Ishikawa (cell line): ENCODE results near the gene CELF2.

Experiments used
- CEBPB ChIP-seq: IDR thresholded peaks from 2 replicates; pipeline ENCODE4 v1.6.1; 2012
- CREB1 ChIP-seq: IDR thresholded peaks from 2 replicates; pipeline ENCODE4 v1.6.1; 2012; ENCODE audit warnings: low read depth
- EGR1 ChIP-seq: IDR thresholded peaks from 2 replicates; pipeline ENCODE4 v1.6.1; 2012
- EP300 ChIP-seq: IDR thresholded peaks from 2 replicates; pipeline ENCODE4 v1.6.1; 2012; ENCODE audit warnings: borderline replicate concordance
- FOXM1 ChIP-seq: IDR thresholded peaks from 2 replicates; pipeline ENCODE4 v1.6.1; 2012; ENCODE audit warnings: low read depth, borderline replicate concordance
- NFIC ChIP-seq: IDR thresholded peaks from 2 replicates; pipeline ENCODE4 v1.6.1; 2012
- RAD21 ChIP-seq: IDR thresholded peaks from 2 replicates; pipeline ENCODE4 v1.6.1; 2012; ENCODE audit warnings: low read depth
- TAF1 ChIP-seq: IDR thresholded peaks from 2 replicates; pipeline ENCODE4 v1.6.1; 2012; ENCODE audit warnings: low read depth, mild to moderate bottlenecking
- TCF12 ChIP-seq: IDR thresholded peaks from 2 replicates; pipeline ENCODE4 v1.6.1; 2012; ENCODE audit warnings: low read depth
- TEAD4 ChIP-seq: IDR thresholded peaks from 2 replicates; pipeline ENCODE4 v1.6.1; 2012
- USF1 ChIP-seq: IDR thresholded peaks from 2 replicates; pipeline ENCODE4 v1.6.1; 2012
- YY1 ChIP-seq: IDR thresholded peaks from 2 replicates; pipeline ENCODE4 v1.6.1; 2012; ENCODE audit warnings: low read depth
- ZBTB7A ChIP-seq: IDR thresholded peaks from 2 replicates; pipeline ENCODE4 v1.6.1; 2012; ENCODE audit warnings: low read depth
- TF ChIP-seq, protein P1 (sequence below): IDR thresholded peaks from 2 replicates; pipeline ENCODE4 v1.6.1; 2012
- TF ChIP-seq, protein P2 (sequence below): IDR thresholded peaks from 2 replicates; pipeline ENCODE4 v1.6.1; 2012; ENCODE audit warnings: low read depth, mild to moderate bottlenecking

Gene CELF2

DNA sequence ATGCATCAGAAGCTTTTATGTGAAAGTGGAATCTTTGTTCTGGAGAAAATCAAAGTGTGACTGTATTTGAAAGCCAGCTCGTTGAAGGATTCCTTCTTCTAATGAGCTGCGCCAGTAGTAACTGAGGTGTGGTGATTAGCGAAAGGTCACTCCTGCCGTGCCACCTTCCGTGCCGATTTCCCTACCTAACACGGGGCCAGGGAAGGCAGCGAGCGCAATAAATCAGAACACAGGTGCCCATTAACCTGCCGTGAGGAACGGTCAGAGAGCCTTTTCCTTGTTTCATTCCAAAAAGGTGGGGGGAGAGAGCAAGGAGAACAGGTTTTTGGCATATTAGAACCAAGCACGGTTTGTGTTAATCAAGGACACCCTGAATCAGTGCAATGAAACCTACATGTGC lies 258.0 kb downstream of the CELF2 start:
- TF ChIP-seq TCF12 = no peak
- no peak for TF ChIP-seq EP300

DNA sequence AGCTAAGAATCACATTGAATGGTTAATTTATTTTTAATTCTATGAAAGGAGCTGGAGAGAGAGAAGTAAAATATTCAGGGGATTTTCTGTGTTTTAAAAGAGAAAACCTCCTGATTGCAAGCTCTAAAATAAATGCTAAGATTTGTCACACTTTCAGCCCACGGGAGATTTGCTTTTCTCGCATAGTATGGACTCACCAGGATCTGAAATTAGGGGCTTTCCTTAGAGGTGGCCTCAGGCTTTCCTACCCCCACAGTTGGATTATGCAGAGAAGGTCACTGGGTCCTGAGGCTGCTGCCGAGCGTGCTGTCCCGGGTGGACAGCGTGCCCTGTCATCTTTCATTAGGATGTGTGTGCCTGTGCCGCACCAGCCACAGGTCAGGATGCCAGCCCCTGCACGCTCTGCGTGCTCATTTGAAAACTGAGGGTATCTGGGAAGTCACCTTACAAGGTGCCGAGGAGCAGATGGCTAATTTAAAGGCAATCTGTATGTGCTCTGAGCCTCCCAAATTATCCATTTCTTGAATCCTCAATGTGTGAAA lies 258.8 kb downstream of the CELF2 start:
- no peak for TF ChIP-seq EGR1
- TF ChIP-seq, protein P1, sequence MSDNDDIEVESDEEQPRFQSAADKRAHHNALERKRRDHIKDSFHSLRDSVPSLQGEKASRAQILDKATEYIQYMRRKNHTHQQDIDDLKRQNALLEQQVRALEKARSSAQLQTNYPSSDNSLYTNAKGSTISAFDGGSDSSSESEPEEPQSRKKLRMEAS = no peak
- TF ChIP-seq YY1 = no peak
- TF ChIP-seq TEAD4 = no peak
- no peak for TF ChIP-seq FOXM1
- TF ChIP-seq TAF1 = no peak
- TF ChIP-seq ZBTB7A = no peak
- TF ChIP-seq USF1 = no peak
- TF ChIP-seq TCF12 = no peak
- no peak for TF ChIP-seq NFIC
- no peak for TF ChIP-seq CREB1

- TF ChIP-seq EGR1 = no peak
Measured at GRCh38 chr10:11279314-11279713, 261.6 kb downstream of the CELF2 start.

DNA sequence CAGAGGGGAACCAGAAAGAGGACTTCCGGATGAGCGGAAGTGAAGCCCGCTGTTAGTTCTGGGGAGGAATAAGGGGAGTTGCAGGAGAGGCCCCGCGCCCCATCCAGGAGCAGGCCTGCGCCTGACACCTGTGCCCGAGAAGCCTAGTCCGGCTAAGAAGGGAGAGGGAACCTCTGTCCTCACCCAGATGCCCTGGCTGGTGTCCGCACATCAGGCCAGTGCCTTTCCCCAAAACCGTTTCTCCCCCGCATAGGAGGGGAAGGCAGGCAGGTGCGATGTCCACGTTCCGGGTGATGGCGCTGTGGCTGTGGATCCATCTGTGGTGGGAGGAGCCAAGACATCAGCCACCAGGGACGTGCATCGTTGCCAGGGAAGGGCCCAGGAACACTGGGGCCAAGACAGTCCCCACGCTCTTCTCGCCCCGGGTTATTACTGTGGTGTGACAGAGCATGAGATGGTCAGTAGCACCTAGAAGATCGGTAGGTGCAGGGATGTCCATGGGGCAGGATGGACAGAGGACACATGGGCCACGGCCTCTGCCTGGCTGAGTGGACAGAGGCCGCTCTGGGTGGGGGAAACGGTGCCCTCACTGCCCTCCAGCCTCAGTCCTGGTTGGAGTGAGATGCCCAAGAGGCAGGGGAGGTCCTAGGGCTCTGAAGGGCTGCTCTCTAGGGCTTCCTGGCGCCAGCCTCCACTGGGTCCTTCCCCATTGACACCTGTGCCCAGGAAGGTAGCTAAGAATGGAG lies 262.7 kb downstream of the CELF2 start:
- TF ChIP-seq FOXM1 = no peak
- no peak for TF ChIP-seq TCF12
- TF ChIP-seq EGR1 = no peak
- TF ChIP-seq, protein P2, sequence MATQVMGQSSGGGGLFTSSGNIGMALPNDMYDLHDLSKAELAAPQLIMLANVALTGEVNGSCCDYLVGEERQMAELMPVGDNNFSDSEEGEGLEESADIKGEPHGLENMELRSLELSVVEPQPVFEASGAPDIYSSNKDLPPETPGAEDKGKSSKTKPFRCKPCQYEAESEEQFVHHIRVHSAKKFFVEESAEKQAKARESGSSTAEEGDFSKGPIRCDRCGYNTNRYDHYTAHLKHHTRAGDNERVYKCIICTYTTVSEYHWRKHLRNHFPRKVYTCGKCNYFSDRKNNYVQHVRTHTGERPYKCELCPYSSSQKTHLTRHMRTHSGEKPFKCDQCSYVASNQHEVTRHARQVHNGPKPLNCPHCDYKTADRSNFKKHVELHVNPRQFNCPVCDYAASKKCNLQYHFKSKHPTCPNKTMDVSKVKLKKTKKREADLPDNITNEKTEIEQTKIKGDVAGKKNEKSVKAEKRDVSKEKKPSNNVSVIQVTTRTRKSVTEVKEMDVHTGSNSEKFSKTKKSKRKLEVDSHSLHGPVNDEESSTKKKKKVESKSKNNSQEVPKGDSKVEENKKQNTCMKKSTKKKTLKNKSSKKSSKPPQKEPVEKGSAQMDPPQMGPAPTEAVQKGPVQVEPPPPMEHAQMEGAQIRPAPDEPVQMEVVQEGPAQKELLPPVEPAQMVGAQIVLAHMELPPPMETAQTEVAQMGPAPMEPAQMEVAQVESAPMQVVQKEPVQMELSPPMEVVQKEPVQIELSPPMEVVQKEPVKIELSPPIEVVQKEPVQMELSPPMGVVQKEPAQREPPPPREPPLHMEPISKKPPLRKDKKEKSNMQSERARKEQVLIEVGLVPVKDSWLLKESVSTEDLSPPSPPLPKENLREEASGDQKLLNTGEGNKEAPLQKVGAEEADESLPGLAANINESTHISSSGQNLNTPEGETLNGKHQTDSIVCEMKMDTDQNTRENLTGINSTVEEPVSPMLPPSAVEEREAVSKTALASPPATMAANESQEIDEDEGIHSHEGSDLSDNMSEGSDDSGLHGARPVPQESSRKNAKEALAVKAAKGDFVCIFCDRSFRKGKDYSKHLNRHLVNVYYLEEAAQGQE = no peak
- TF ChIP-seq CEBPB = no peak
- no peak for TF ChIP-seq NFIC
- TF ChIP-seq TAF1 = no peak
- no peak for TF ChIP-seq USF1
- no peak for TF ChIP-seq EP300
- no peak for TF ChIP-seq RAD21

DNA sequence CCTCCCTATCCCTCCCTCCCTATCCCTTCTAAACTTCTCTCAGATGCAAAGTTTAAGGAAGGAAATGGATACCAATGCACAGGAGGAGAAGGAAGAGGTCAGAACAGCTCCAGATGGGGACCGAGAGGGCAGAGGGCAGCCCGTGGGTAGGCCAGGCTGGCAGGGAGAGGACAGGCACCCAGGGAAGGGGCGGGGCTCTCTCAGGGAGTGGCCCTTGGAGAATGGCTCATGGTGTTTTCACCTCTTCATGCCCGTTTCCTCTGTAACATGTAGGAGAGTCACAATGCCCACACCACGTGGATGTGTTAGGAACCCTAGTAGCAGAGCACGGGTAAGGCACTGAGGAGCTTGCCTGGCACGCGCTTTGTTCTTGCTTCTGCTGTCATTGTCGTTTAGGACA lies 264.5 kb downstream of the CELF2 start:
- TF ChIP-seq ZBTB7A = no peak
- TF ChIP-seq CEBPB = no peak
- TF ChIP-seq EGR1 = no peak
- TF ChIP-seq USF1 = no peak
- TF ChIP-seq FOXM1 = no peak
- no peak for TF ChIP-seq EP300
- no peak for TF ChIP-seq RAD21
- no peak for TF ChIP-seq NFIC
- no peak for TF ChIP-seq TAF1
- no peak for TF ChIP-seq TCF12
- TF ChIP-seq, protein P2 = no peak
- TF ChIP-seq TEAD4 = no peak
- TF ChIP-seq, protein P1 = no peak
- TF ChIP-seq CREB1 = no peak
- no peak for TF ChIP-seq YY1

- TF ChIP-seq, protein P2 = no peak
- TF ChIP-seq EGR1 (no peak), TAF1 (no peak), CEBPB (no peak), NFIC (no peak), EP300 (no peak), TEAD4 (no peak), RAD21 (no peak), YY1 (no peak), ZBTB7A (no peak), TCF12 (no peak), CREB1 (no peak)
- TF ChIP-seq, protein P1 = no peak
Measured at GRCh38 chr10:11282661-11283060, 265.0 kb downstream of the CELF2 start.
